Sigmoid colon (tissue), 3 donors: ENCODE data around the gene CHD5.

ENCODE experiments used
- CTCF ChIP-seq, 4 experiments: fragments of 450-650 bp in 3 of 4; fragments of 200-600 bp in 1 of 4; IDR thresholded peaks; one replicate each; pipeline ENCODE4 v1.5.1; 2016 to 2019; ENCODE audit warnings: antibody characterized with exemption in 4 of 4, mild to moderate bottlenecking in 3 of 4, moderate library complexity in 2 of 4
- POLR2A ChIP-seq, 2 donors: fragments of 450-650 bp; IDR thresholded peaks; one replicate each; pipeline ENCODE4 v1.6.1; 2016; ENCODE audit warnings: antibody characterized with exemption in 2 of 2, mild to moderate bottlenecking in 2 of 2, moderate library complexity in 2 of 2

DNA sequence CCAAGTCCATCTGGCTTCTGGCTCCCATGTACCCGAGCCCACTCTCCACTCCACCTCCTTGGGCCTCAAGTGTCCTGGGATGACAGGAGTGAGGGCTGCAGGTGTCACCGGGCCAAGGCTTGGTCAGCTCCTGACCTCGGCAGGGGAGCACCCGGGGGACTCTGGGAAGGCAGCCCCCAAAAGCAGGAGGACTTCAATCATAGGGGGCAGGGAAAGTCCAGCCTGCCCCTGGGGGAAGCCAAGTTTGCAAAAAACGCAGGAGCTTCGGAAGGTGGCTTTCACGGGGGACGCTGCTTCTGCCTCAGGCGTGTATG is 77.6 kb downstream of the CHD5 start:
- TF ChIP-seq CTCF (IDR thresholded peaks at IDR 0.05) (no peak), POLR2A (IDR thresholded peaks at IDR 0.05) (no peak)
